Suprapubic skin (tissue), 4 donors: ENCODE results near the gene TTC14. TPM values are rescaled to one million over a fixed set of nuclear protein-coding genes. Genes with fewer than 3 reads are reported as not detected.

Experiments
- DNase-seq, 2 donors: peaks; one replicate each; pipeline ENCODE4 v3.0.0-alpha.2; 2019; ENCODE audit warnings: low spot score in 2 of 2
- H3K27ac ChIP-seq: fragments of 200-600 bp; sonication (generic); one replicate; pipeline ENCODE4 v1.5.1; 2019
- H3K27me3 ChIP-seq: fragments of 200-600 bp; sonication (generic); one replicate; pipeline ENCODE4 v1.5.1; 2019
- H3K36me3 ChIP-seq: fragments of 200-600 bp; sonication (generic); one replicate; pipeline ENCODE4 v1.5.1; 2019
- H3K4me1 ChIP-seq: fragments of 200-600 bp; sonication (generic); one replicate; pipeline ENCODE4 v1.5.1; 2019
- H3K4me3 ChIP-seq: fragments of 200-600 bp; sonication (generic); one replicate; pipeline ENCODE4 v1.5.1; 2019; ENCODE audit warnings: mild to moderate bottlenecking
- H3K9me3 ChIP-seq: fragments of 200-600 bp; sonication (generic); one replicate; pipeline ENCODE4 v1.5.1; 2019
- EP300 ChIP-seq: sonication (generic); formaldehyde crosslinking; IDR thresholded peaks from one replicate; pipeline ENCODE4 v1.6.1; 2017; ENCODE audit warnings: antibody characterized with exemption
- POLR2A ChIP-seq, 2 donors: fragments of 450-650 bp; IDR thresholded peaks; one replicate each; pipeline ENCODE4 v1.6.1; 2017; ENCODE audit warnings: antibody characterized with exemption in 2 of 2, mild to moderate bottlenecking in 2 of 2, moderate library complexity in 2 of 2
- POLR2AphosphoS5 ChIP-seq, 3 donors: sonication (generic); formaldehyde crosslinking; IDR thresholded peaks; one replicate each; pipeline ENCODE4 v1.6.1; 2017; ENCODE audit warnings: antibody characterized with exemption in 3 of 3
- WGBS: methylation state at CpG from one replicate; pipeline ENCODE4 v1.1.5; 2018; 5-methylcytosine and 5-hydroxymethylcytosine counted together
- total RNA-seq, 4 donors: library from RNA; depleted of rRNA; stranded (reverse); fragments of >200 nt; gene quantifications; one replicate each; pipeline ENCODE4 v1.1.0, GENCODE V29; 2016
- TF ChIP-seq, protein P1 (sequence below), 2 donors: fragments of 200-600 bp in 1 of 2; fragments of 450-650 bp in 1 of 2; sonication (generic) in 1 of 2; IDR thresholded peaks; one replicate each; pipeline ENCODE4 v1.5.1; 2016 to 2019; ENCODE audit warnings: antibody characterized with exemption in 2 of 2, mild to moderate bottlenecking in 1 of 2, moderate library complexity in 1 of 2

TTC14 gene
- total RNA-seq, 4 donors from 2014 or later, result 15.1 to 62.2 (median 24.0) TPM

DNA sequence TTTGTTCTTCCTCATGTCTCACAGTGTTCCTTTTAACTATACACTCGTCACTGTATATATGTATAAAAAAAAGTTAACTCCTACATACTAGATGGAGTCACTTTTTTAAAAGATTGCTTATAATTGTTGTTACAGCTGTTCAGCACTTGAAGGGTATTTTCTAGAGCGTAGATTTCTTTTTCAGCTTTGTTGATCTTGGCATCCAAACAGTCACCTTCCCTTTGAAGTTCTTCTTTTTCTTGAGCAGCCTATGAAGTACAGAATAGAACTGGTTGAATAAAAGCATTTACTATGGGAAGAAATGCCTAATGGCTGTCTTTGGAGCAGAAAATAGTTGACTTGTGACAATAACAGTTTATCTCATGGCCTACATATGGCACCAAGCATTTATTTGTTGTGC, 17.8 kb downstream of the TTC14 start:
- H3K9me3 ChIP-seq, result no peaks in the 10 kb centered on the region
- no peak overlapping the region for H3K27ac ChIP-seq
- DNase-seq, result no peak
- no peaks in the 10 kb centered on the region for H3K36me3 ChIP-seq
- no peaks in the 10 kb centered on the region for H3K27me3 ChIP-seq
- no peak overlapping the region for H3K4me3 ChIP-seq
- TF ChIP-seq POLR2A (IDR thresholded peaks at IDR 0.05), result no peak
- TF ChIP-seq EP300, result no peak
- TF ChIP-seq, protein P1, sequence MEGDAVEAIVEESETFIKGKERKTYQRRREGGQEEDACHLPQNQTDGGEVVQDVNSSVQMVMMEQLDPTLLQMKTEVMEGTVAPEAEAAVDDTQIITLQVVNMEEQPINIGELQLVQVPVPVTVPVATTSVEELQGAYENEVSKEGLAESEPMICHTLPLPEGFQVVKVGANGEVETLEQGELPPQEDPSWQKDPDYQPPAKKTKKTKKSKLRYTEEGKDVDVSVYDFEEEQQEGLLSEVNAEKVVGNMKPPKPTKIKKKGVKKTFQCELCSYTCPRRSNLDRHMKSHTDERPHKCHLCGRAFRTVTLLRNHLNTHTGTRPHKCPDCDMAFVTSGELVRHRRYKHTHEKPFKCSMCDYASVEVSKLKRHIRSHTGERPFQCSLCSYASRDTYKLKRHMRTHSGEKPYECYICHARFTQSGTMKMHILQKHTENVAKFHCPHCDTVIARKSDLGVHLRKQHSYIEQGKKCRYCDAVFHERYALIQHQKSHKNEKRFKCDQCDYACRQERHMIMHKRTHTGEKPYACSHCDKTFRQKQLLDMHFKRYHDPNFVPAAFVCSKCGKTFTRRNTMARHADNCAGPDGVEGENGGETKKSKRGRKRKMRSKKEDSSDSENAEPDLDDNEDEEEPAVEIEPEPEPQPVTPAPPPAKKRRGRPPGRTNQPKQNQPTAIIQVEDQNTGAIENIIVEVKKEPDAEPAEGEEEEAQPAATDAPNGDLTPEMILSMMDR (IDR thresholded peaks at IDR 0.05), result no peak
- no peak for TF ChIP-seq POLR2AphosphoS5 (IDR thresholded peaks at IDR 0.05)
- WGBS, result 54% methylated on average over 2 of the region's 2 CpGs
- H3K4me1 ChIP-seq, result no peaks in the 10 kb centered on the region

DNA sequence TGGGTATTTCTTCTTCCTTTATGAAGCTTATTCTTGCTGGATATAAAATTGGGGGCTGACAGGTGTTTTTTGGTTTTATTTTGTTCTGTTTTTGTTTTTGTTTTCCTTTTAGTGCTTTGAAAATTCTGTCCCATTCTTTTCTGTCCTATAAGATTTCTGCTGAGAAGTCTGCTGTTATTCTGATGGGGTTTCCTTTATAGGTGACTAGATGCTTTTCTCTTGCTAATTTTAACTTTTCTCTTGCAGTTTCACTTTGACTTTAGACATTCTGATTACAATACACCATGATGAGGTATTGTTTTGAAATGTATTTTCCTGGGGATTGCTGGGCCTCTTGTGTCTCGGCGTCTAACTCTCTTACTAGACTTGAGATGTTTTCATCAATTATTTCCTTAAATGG, 22.8 kb downstream of the TTC14 start:
- DNase-seq, result no peak
- 90% methylated on average over 2 of the region's 2 CpGs for WGBS
- peaks cover 6% of the 10 kb centered on the region for H3K36me3 ChIP-seq
- no peaks in the 10 kb centered on the region for H3K4me1 ChIP-seq
- H3K9me3 ChIP-seq, result no peaks in the 10 kb centered on the region
- no peak overlapping the region for H3K27ac ChIP-seq
- no peak overlapping the region for H3K4me3 ChIP-seq
- TF ChIP-seq EP300 (no peak), POLR2A (IDR thresholded peaks at IDR 0.05) (no peak), POLR2AphosphoS5 (IDR thresholded peaks at IDR 0.05) (no peak)
- TF ChIP-seq, protein P1 (IDR thresholded peaks at IDR 0.05), result no peak
- H3K27me3 ChIP-seq, result no peaks in the 10 kb centered on the region

DNA sequence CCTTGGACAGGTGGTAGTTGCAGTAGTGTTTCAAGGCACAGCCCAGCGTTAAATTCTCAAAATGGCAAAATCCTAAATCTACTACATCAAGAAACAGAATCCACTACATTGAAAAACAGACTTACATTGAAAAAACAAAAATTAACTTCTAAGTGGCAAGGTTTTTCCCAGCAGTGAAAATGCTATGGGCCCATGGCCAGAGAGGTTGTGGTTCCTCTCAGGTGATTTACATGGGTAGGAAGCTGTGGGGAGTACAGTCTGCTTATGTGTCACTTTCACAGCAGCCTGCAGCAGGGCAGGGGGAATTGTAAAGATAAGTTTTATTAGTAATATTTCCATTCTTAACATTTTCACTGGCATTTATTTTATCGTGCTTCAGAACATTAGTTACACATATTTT, 24.9 kb downstream of the TTC14 start:
- 91% methylated on average over 2 of the region's 2 CpGs for WGBS
- Histone ChIP-seq H3K27ac (no peak overlapping the region), H3K4me1 (no peaks in the 10 kb centered on the region), H3K27me3 (no peaks in the 10 kb centered on the region), H3K9me3 (no peaks in the 10 kb centered on the region), H3K36me3 (peaks cover 6% of the 10 kb centered on the region), H3K4me3 (no peak overlapping the region)
- no peak for TF ChIP-seq POLR2A (IDR thresholded peaks at IDR 0.05)
- DNase-seq, result no peak

DNA sequence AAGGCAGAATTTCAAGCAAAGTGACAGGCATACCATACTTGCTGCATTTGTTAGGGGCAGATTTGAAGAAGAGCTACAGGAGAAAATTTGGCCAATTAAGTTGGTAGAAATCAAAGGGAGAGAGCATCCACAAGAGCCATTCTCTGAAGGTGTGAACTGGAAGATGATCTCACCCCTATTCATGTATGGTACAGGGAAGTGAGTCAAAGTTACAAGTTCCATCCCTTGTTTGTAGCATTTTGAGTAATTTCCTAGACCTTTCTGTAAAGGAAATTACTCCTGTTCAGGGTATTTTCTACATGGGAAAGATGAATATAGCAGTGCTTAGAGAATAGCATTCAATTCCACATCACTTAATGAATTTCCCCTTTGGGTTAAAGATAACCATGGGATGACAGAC, 28.4 kb downstream of the TTC14 start:
- no peak for DNase-seq
- Histone ChIP-seq H3K4me1 (no peaks in the 10 kb centered on the region), H3K27ac (no peak overlapping the region), H3K4me3 (no peak overlapping the region), H3K9me3 (no peaks in the 10 kb centered on the region), H3K36me3 (peaks cover 6% of the 10 kb centered on the region), H3K27me3 (peaks cover 4% of the 10 kb centered on the region)
- TF ChIP-seq POLR2AphosphoS5 (IDR thresholded peaks at IDR 0.05) (no peak), EP300 (no peak), POLR2A (IDR thresholded peaks at IDR 0.05) (no peak)
- TF ChIP-seq, protein P1 (IDR thresholded peaks at IDR 0.05), result no peak

DNA sequence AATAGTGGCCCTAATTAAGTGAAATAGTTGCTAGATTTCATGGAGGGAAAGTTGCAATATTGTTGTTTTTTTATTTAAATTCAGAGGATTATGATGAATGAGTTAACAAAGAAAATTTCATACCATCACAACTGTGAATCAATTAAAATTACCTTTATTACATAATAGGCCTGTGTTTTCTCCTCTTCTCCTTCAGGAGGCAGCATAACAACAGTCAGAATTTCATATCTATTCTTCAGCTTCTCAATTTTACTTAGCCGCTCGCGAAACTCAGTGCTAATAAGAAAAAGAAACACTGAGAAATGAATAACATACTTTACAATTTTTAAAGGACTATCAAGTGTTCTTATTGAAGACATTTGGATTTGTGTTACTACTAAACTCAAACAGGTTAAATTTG, 29.4 kb downstream of the TTC14 start:
- H3K27me3 ChIP-seq, result peaks cover 6% of the 10 kb centered on the region
- WGBS, result 88% methylated on average over 3 of the region's 3 CpGs
- H3K36me3 ChIP-seq, result peaks cover 4% of the 10 kb centered on the region
- no peak overlapping the region for H3K4me3 ChIP-seq
- no peak for DNase-seq
- no peaks in the 10 kb centered on the region for H3K4me1 ChIP-seq
- no peak overlapping the region for H3K27ac ChIP-seq
- H3K9me3 ChIP-seq, result no peaks in the 10 kb centered on the region
- TF ChIP-seq EP300 (no peak), POLR2A (IDR thresholded peaks at IDR 0.05) (no peak)

DNA sequence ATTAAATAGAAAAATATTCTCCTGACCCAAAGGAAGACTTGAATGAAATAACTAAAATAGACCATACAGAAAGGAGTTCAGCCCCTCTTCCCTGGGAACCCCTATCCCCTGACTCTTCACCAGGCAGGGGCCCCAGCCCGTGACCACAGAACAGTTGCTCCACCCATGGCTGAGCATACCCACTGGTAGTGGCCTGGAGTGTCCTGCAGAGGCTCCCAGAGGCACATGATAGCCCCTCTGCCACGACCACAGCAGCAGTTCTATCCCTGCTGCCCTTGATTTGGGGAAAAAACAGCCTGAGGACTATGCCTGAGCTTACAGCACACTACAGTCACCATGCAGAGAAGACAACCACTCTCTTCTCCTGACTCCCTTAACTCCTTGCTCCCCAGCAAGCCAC, 31.8 kb downstream of the TTC14 start:
- TF ChIP-seq POLR2A (IDR thresholded peaks at IDR 0.05), result no peak
- no peak for TF ChIP-seq EP300
- TF ChIP-seq, protein P1 (IDR thresholded peaks at IDR 0.05), result no peak
- TF ChIP-seq POLR2AphosphoS5 (IDR thresholded peaks at IDR 0.05), result no peak
- no peak overlapping the region for H3K4me3 ChIP-seq
- 19% methylated on average over 2 of the region's 2 CpGs for WGBS
- no peaks in the 10 kb centered on the region for H3K36me3 ChIP-seq
- H3K9me3 ChIP-seq, result no peaks in the 10 kb centered on the region
- H3K27me3 ChIP-seq, result peaks cover 6% of the 10 kb centered on the region
- DNase-seq, result no peak
- no peaks in the 10 kb centered on the region for H3K4me1 ChIP-seq
- no peak overlapping the region for H3K27ac ChIP-seq
